ENCODE measurements around the gene ZNF729. TPM values are rescaled to one million over a fixed set of nuclear protein-coding genes. Genes with fewer than 3 reads are reported as not detected.
A peak's percentile ranks its signal among the peaks of the same experiment; 100 is the strongest.
"Not testable (repeated sequence)": the region's sequence is repeated elsewhere in the genome, so short reads cannot be mapped to it uniquely, and the experiment has no call there.

The ZNF729 gene
- polyA plus RNA-seq (ENCODE audit: insufficient read length in 10 of 10), result under 1 TPM in 8 of 10 donors, not detected in 2; 0.08 to 0.16 (median 0.12) TPM
- long read RNA-seq, donor 1, result 0 reads
- long read RNA-seq, donor 2, result 0 reads
- long read RNA-seq, donor 3, result 0 reads
- long read RNA-seq, donor 4, result 0 reads
- long read RNA-seq, donor 5, result 0 reads
- long read RNA-seq, donor 6, result 0 reads
- long read RNA-seq, donor 7, result 0 reads
- long read RNA-seq, donor 8, result 0 reads
- long read RNA-seq, donor 9, result 0 reads

DNA sequence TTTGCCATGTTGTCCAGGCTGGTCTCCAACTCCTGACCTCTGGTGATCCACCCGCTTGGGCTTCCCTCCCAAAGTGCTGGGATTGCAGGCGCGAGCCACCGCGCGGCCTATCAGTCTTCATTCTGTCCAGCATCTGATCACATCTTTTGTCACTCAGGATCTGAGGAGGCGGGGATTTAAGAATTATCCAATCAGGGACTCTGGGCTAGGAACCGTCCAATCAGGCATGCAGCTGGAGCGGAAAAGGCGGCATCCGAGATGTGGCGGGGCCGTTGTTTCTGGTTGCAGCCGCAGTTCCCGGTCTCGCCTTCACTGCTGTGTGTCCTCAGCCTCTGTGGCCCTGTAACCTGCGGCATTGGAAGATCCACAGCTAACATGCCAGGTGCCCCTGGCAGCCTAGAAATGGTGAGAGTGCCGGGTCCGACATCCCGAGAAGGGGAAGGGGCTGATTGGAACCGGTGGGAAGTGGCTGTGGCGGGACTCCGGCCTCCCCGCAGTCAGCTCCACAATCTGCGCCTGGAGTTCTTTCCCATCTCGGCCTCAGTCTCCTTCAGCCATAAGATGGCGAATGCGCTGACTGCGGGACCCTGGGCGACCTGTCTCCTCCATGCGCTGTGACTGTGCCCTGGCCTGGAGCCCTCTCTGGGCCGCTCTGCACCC lies at the start of gene ZNF729:
ZNF729 (plus strand) TSS at position 291 of the 660 bp plus-strand sequence; CDS start at position 376, 85 bp downstream.
- peak; percentile 0 to 15 (median 1) for DNase-seq

DNA sequence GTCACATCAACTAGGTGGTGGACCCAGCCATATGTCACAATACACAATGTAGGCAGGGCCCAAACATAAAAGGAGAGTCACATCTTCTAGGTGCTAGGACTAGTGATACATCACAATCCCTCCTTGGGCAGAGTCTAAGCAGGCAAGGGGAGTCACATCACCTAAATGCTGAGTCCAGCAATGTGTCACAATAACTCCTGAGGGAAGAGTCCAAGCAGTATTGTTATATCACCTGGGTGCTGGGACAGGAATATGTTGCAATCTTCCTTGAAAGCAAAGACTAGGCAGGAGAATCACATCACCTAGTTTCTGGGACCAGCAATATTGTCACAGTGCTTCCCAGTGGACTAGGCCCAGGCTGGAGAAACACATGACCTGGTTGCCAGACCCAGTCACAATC lies 29.4 kb upstream of the ZNF729 start:
- no peak for DNase-seq

DNA sequence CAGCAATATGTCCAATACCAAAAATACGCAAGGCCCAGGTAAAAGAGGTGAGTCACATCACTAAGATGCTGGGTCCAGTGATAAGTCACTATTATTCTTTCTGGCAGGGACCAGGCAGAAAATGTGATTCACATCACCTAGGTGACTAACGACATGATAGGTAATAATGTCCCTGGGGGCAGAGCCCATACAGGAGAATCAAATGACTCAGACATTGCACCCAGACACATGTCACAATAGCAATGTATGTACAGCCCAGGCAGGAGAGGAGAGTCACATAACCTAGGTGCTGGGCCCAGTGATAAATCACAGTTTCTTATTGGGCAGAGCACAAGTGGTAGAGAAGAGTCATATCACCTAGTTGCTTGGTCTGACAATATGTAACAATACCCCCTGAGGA lies 28.9 kb upstream of the ZNF729 start:
- DNase-seq, result no peak

DNA sequence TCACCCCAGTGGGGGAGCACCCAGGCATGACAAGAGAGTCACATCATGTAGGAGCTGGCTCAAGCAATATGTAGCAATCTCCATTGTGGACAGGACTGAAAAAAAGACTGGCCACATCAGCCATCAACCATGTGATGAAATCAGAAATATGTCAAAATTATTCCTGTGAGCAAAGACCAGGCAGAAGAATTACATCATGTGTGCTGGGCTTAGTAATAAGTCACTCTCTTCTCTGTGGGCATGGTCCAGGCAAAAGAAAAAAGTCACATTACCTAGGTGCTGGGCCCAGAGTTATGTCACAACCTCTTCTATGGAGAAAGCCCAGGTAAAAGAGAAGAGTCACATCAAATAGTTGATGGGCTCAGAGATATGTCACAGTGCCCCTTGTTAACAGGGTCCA lies 28.3 kb upstream of the ZNF729 start:
- no peak for DNase-seq

DNA sequence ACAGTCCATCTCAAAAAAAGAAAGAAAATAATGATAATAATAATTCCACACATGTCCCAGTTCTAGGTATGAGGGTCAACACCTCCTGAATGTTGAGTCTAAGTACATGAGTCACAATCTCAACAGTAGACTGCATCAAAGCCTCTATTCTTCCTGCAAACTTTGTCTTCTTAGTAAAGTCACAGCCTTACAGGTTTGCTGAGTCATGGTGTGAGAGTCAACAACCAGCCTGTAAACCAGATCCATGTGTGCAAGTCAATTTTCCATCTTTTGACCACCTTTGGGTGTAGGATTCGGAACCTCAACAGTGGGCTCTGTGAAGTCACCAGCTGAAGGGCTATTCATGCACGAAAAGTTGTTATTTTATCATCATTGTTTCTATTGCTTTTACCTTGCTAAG lies 25.7 kb upstream of the ZNF729 start:
- DNase-seq, result no peak

DNA sequence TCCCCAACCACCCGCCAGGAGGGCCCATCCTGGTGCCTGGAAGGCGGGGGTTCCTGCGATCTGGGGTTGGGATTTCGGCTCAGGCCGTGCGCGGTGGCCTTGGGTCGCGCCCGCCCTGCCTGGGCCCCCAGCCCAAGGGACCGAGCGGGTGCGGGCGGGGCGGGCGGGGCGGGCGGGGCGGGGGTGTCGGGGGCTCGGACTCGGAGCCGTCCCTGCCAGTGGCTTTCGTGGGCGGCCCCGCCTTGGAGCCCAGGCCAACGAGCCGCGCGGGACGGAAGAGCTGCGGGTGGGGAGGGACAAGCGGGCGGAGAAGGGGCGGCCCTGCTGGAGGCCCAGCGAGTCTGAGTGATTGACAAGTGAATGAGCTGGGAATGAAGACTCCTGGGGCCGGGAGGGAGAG lies 24.6 kb upstream of the ZNF729 start:
- no peak for DNase-seq

DNA sequence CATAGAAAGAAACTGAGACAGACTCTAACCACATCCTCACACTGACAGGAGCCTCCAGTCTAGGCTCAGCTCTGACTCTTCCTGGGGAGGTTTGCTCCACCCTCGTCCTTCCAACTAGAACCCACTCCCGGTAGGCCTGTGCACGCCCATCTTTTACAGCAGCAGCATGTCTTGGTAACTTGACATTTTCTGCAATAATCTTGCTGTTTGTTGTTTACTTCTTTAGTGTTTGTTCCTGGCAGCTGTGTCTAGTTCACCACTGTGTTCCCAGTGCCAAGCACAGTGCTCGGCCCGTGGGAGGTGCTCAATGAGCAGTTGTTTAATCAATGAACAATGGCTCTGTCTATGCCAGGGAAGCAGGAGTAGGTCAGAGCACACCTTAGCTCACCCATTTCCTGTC lies 23.1 kb upstream of the ZNF729 start:
- DNase-seq, result no peak

DNA sequence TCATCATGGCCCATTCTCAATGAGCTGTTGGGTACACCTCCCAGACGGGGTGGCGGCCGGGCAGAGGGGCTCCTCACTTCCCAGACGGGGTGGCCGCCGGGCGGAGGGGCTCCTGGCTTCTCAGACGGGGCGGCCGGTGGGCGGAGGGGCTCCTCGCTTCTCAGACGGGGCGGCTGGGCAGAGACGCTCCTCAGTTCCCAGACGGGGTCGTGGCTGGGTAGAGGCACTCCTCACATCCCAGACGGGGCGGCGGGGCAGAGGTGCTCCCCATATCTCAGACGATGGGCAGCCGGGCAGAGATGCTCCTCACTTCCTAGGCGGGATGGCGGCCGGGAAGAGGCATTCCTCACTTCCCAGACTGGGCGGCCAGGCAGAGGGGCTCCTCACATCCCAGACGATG lies 35.3 kb downstream of the ZNF729 start:
- DNase-seq, result not testable (repeated sequence)

DNA sequence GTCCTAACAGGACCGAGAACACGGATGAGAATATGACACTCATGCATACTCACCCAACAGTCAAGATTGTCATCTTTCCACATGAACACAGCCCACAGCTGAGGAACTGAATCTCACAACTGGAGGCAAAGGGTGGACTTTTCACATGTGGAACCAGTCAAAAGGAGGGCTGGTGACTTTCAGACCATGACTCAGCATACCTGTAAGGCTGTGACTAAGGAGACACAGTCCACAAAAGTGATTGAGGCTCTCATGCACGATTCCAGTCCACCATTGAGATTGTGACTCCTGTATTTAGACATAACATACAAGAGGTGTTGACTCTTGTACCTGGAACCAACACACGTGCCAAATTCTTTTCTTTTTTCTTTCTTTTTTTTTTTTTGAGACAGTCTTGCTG lies 40.0 kb downstream of the ZNF729 start:
- no peak for DNase-seq

DNA sequence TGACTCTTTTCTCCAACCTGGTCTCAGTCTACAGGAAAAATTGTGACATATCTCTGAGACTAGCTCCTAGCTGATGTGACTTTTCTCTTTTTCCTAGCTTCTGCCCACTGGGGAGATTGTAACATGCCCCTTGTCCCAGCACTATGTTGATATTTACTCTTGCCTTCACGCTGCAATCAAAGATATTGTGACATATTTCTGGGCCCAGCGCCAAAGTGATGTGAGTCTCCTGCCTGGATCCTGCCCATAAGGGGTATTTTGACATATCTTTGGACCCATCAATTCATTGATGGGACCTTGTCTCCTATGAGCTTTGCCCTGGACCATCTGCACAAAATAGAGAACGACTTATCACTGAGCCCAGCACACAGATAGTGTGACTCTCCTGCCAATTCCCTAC lies 41.1 kb downstream of the ZNF729 start:
- DNase-seq, result no peak

DNA sequence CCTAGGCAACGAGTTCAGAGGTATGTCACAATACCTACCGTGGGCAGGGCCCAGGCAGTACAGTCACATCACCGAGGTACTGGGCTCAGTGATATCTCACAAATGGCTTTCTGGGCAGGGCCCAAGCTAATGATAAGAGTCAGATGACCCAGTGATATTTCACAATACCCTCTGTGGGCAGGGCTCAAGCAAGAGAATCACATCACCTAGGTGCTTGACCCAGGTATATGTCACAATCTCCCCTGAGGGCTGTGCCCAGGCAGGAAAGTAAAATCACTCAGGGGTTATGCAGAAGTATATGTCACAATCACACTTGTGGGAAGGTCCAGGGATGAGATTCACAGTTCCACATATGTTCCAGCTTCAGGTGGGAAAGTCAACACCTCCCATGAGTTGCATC lies 45.3 kb downstream of the ZNF729 start:
- no peak for DNase-seq

DNA sequence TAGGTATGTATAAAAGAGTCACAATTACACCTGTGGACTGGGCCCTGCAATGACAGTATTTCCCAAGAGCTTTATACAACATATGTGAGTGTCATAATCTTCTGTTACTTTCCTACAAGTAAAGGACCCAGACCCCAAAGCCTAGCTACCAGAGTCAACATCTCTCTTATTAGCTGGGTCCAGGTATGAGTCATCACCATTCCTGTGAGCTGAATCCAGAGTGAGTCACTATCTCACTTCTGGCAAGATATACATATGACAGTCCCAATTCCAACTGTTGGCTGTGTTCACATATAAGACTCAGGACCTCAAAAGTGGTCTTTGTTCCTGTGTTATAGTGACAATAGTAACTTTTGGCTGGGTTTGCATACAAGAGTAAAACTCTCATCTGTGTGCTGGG lies 46.7 kb downstream of the ZNF729 start:
- no peak for DNase-seq

DNA sequence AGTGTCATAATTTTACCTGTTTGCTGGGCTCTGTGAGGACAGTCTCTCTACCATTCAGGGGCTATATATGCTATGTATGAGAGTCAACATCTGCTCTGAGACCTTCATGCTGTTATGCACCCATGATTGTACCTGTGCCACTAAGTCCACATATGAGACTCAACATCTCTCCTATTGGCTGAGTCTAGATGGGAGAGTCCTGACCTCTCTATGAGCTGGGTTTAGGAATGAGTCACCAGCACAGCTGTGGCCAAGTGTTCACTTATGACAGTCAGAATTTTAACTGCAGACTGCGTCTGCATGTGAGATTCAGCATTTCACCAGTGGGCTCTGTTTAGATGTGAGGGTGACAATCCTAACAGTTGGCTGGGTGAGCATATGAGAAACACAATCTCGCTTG lies 49.5 kb downstream of the ZNF729 start:
- DNase-seq, result no peak

DNA sequence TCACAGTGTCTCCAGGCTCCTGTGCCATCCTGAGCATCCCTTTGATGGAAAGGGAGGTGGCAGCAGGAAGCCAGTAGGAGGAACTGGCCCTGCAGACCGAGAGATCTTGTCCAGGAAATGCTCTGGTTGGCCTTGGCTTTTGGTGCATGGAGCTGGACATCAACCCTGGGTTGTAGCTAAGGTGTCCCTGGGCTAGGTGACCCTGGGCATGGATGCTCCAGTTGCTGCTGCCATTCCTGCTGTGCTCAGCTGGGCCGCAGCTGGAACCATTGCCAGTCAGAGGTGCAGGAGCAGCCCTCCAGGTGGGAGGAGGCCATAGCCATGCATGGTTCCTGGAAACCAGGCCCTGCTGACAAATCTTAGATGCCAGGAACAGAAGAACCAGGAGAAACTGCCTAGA lies 68.4 kb downstream of the ZNF729 start:
- DNase-seq, result no peak

Other genes with a start within 250 kb of the ZNF729 start
- gene ZNF257, start 234.0 kb upstream of the ZNF729 start, polyA plus RNA-seq (ENCODE audit: insufficient read length in 10 of 10), result 1 to 10 TPM in 9 of 10 donors, under 1 TPM in 1; 0.49 to 2.6 (median 1.4) TPM
- gene ZNF676, start 89.5 kb upstream of the ZNF729 start, polyA plus RNA-seq (ENCODE audit: insufficient read length in 10 of 10), result under 1 TPM in 8 of 10 donors, not detected in 2; 0.16 to 0.51 (median 0.29) TPM
- 1 to 10 TPM in 8 of 10 donors, under 1 TPM in 2; 0.45 to 3.4 (median 1.7) TPM for gene ZNF98, start 135.9 kb downstream of the ZNF729 start, polyA plus RNA-seq (ENCODE audit: insufficient read length in 10 of 10)